ENCODE measurements around the gene FGFR3.

Gene FGFR3

GRCh38 chr4:1801286-1801958, 8.3 kb downstream of the FGFR3 start:
- no peak for DNase-seq (ENCODE audit: low read depth in 1 of 2, low spot score in 1 of 2)

- no peak for DNase-seq (ENCODE audit: low read depth in 1 of 2, low spot score in 1 of 2)
Observed at GRCh38 chr4:1802151-1802715, 9.1 kb downstream of the FGFR3 start.

GRCh38 chr4:1802720-1803522, 9.8 kb downstream of the FGFR3 start:
- no peak for DNase-seq (ENCODE audit: low read depth in 1 of 2, low spot score in 1 of 2)

DNA sequence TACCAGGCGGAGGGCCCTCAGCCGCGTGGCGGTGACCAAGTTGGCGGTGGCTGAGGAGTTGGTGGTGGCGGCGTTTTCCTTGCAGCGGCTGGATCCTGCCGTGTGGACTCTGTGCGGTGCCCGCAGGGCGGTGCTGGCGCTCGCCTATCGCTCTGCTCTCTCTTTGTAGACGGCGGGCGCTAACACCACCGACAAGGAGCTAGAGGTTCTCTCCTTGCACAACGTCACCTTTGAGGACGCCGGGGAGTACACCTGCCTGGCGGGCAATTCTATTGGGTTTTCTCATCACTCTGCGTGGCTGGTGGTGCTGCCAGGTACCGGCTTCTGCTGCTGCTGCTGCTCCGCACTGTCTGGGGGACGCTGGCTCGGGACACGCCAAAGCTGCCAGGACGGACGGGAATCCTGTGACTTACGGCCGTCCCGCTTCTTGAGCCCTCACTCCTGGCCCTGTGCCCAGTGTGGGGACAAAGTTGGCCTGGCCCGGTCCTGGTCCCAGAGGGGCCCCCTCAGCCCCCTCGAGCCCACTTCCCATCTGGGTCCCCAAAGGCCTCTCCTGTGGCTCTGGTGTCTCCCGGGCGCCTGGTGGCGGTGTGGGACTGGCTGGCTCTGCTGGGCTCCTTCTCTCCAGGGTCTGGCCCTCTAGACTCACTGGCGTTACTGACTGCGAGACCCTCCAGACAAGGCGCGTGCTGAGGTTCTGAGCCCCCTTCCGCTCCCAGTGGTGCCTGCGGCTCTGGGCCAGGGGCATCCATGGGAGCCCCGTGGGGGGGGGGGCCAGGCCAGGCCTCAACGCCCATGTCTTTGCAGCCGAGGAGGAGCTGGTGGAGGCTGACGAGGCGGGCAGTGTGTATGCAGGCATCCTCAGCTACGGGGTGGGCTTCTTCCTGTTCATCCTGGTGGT, 10.7 kb downstream of the FGFR3 start:
- no peak for DNase-seq (ENCODE audit: low read depth in 1 of 2, low spot score in 1 of 2)

DNA sequence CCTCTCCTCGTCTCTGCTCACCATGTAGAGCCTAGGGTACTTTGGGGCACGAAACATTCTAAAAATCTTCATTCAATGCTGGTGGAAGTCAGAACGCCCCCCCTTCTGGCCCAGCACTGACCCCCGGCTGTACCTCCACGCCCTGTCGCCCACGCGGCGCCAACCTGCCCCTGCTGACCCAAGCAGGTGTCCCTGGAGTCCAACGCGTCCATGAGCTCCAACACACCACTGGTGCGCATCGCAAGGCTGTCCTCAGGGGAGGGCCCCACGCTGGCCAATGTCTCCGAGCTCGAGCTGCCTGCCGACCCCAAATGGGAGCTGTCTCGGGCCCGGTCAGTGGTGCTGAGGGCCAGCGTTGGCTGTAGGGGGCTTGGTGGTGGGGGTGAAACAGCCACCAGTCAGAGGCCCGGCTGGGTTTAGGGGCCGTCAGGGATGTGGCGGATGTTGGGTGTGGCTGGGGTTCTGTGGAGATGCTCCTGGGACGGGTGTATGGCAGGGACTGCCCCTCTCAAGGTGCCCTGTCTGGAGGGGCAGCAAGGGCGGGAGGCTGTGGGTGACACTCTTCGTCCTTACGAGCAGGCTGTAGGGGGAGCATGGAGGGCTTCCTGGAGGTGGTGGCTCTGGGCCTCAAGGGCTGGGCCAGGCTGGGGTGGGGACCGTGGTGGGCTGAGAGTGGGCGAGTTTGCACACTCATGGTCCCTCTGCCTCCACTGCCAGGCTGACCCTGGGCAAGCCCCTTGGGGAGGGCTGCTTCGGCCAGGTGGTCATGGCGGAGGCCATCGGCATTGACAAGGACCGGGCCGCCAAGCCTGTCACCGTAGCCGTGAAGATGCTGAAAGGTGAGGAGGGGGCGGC, 11.8 kb downstream of the FGFR3 start:
- no peak for DNase-seq (ENCODE audit: low read depth in 1 of 2, low spot score in 1 of 2)

GRCh38 chr4:1805493-1806222, 12.6 kb downstream of the FGFR3 start:
- DNase-seq (ENCODE audit: low read depth in 1 of 2, low spot score in 1 of 2) = no peak

DNA sequence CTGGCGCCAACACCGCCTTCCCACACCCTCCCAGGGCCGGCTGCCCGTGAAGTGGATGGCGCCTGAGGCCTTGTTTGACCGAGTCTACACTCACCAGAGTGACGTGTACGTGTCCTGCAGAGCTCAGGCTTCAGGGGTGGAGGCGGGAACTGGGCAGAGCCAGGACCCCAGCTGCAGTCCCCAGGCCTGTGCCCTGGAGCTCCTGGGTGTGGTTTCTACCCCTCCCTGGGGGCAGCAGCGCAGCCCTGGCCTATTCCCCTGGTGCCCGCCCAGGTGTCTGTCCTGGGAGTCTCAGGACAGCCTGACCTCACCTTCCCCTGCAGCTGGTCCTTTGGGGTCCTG, 13.1 kb downstream of the FGFR3 start:
- DNase-seq (ENCODE audit: low read depth in 1 of 2, low spot score in 1 of 2) = no peak

DNA sequence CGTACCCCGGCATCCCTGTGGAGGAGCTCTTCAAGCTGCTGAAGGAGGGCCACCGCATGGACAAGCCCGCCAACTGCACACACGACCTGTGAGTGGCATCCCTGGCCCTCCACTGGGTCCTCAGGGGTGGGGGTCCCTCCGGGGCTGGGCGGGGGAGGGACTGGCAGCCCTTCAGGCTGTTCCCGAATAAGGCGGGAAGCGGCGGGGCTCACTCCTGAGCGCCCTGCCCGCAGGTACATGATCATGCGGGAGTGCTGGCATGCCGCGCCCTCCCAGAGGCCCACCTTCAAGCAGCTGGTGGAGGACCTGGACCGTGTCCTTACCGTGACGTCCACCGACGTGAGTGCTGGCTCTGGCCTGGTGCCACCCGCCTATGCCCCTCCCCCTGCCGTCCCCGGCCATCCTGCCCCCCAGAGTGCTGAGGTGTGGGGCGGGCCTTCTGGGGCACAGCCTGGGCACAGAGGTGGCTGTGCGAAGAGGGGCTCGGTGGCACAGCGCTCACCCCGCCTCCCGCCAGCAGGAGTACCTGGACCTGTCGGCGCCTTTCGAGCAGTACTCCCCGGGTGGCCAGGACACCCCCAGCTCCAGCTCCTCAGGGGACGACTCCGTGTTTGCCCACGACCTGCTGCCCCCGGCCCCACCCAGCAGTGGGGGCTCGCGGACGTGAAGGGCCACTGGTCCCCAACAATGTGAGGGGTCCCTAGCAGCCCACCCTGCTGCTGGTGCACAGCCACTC, 13.7 kb downstream of the FGFR3 start:
- no peak for DNase-seq (ENCODE audit: low read depth in 1 of 2, low spot score in 1 of 2)

DNA sequence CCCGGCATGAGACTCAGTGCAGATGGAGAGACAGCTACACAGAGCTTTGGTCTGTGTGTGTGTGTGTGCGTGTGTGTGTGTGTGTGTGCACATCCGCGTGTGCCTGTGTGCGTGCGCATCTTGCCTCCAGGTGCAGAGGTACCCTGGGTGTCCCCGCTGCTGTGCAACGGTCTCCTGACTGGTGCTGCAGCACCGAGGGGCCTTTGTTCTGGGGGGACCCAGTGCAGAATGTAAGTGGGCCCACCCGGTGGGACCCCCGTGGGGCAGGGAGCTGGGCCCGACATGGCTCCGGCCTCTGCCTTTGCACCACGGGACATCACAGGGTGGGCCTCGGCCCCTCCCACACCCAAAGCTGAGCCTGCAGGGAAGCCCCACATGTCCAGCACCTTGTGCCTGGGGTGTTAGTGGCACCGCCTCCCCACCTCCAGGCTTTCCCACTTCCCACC, 14.3 kb downstream of the FGFR3 start:
- no peak for DNase-seq (ENCODE audit: low read depth in 1 of 2, low spot score in 1 of 2)

DNA sequence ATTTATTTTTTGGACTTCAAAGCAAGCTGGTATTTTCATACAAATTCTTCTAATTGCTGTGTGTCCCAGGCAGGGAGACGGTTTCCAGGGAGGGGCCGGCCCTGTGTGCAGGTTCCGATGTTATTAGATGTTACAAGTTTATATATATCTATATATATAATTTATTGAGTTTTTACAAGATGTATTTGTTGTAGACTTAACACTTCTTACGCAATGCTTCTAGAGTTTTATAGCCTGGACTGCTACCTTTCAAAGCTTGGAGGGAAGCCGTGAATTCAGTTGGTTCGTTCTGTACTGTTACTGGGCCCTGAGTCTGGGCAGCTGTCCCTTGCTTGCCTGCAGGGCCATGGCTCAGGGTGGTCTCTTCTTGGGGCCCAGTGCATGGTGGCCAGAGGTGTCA, 15.3 kb downstream of the FGFR3 start:
- no peak for DNase-seq (ENCODE audit: low read depth in 1 of 2, low spot score in 1 of 2)

- no peak for DNase-seq (ENCODE audit: low read depth in 1 of 2, low spot score in 1 of 2)
Observed at GRCh38 chr4:1808851-1809753, 16.0 kb downstream of the FGFR3 start.

GRCh38 chr4:1809754-1810502, 16.8 kb downstream of the FGFR3 start:
- DNase-seq (ENCODE audit: low read depth in 1 of 2, low spot score in 1 of 2) = peak; percentile 33 to 54

- no peak for DNase-seq (ENCODE audit: low read depth in 1 of 2, low spot score in 1 of 2)
Observed at GRCh38 chr4:1810765-1811164, 17.7 kb downstream of the FGFR3 start.

DNA sequence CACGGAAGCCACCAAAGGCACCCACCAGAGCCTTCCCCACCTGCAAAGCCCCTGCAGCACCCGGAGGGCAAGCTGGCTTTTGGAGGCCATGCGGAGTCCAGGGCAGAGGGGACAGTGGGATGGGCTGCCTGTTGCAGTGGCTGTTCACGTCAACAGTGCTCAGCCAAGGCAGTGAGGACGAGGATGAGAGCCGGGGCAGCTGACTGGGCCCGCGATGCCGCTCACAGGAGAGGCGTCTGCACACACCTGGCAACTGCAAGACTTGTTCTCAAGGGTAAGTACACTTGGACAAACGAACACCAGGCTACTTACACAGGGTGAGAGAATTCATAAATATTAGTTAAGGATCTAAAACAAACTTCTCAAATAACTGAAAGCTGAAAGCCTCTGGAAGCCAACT, 19.6 kb downstream of the FGFR3 start:
- DNase-seq (ENCODE audit: low read depth in 1 of 2, low spot score in 1 of 2) = no peak

- DNase-seq (ENCODE audit: low read depth in 1 of 2, low spot score in 1 of 2) = no peak
Observed at GRCh38 chr4:1813231-1813630, 20.1 kb downstream of the FGFR3 start.

- DNase-seq (ENCODE audit: low read depth in 1 of 2, low spot score in 1 of 2) = no peak
Observed at GRCh38 chr4:1813915-1814314, 20.8 kb downstream of the FGFR3 start.

DNA sequence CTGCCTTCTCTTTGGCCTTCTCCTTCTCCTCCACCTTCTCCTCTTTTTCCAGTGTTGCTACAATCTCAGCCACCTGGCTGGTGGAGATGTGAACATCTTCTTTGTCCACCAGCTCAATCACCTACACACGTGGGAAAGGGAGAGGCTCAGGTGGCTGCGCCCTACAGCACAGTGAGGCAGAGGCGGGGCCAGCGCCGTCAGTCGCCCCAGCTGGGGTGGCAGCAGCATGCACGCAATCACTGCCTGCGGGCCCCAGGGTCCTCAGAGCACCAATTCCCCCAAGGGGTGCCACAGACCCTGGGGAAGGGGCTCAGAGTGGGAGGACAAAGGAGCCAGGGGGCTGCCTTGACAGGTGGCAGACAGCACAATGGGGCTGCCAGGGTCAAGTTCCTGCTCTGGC, 21.4 kb downstream of the FGFR3 start:
- DNase-seq (ENCODE audit: low read depth in 1 of 2, low spot score in 1 of 2) = no peak

Data from activated CD4-positive, alpha-beta T cell treated with anti-CD3 and anti-CD28 coated beads, Interleukin-2, amount 50 U/mL, for 24 hours (primary cell).